ENCODE measurements around the gene CFAP97D1.

- TF ChIP-seq POLR2AphosphoS5 (IDR thresholded peaks at IDR 0.05; ENCODE audit: low read depth, low read length), result no peak
- TF ChIP-seq, protein P1, sequence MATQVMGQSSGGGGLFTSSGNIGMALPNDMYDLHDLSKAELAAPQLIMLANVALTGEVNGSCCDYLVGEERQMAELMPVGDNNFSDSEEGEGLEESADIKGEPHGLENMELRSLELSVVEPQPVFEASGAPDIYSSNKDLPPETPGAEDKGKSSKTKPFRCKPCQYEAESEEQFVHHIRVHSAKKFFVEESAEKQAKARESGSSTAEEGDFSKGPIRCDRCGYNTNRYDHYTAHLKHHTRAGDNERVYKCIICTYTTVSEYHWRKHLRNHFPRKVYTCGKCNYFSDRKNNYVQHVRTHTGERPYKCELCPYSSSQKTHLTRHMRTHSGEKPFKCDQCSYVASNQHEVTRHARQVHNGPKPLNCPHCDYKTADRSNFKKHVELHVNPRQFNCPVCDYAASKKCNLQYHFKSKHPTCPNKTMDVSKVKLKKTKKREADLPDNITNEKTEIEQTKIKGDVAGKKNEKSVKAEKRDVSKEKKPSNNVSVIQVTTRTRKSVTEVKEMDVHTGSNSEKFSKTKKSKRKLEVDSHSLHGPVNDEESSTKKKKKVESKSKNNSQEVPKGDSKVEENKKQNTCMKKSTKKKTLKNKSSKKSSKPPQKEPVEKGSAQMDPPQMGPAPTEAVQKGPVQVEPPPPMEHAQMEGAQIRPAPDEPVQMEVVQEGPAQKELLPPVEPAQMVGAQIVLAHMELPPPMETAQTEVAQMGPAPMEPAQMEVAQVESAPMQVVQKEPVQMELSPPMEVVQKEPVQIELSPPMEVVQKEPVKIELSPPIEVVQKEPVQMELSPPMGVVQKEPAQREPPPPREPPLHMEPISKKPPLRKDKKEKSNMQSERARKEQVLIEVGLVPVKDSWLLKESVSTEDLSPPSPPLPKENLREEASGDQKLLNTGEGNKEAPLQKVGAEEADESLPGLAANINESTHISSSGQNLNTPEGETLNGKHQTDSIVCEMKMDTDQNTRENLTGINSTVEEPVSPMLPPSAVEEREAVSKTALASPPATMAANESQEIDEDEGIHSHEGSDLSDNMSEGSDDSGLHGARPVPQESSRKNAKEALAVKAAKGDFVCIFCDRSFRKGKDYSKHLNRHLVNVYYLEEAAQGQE (IDR thresholded peaks at IDR 0.05; ENCODE audit: insufficient read depth in 1 of 2, low read depth in 2 of 2, low read length in 2 of 2), result no peak
- TF ChIP-seq TAF1 (IDR thresholded peaks at IDR 0.05; ENCODE audit: borderline replicate concordance, insufficient read depth, low read length), result no peak
- TF ChIP-seq SIN3A (IDR thresholded peaks at IDR 0.05; ENCODE audit: borderline replicate concordance, insufficient read depth, low read length), result no peak
- no peak for TF ChIP-seq FOXP2 (optimal IDR thresholded peaks at IDR 0.05; ENCODE audit: borderline replicate concordance, extremely low read depth, extremely low read length, insufficient read depth)
Measured at GRCh38 chr17:43736389-43736788, 43.8 kb upstream of the CFAP97D1 start.

Measured in PFSK-1 (cell line).